Measurements from ENCODE around the gene ERCC6. TPM values are rescaled to one million over a fixed set of nuclear protein-coding genes. Genes with fewer than 3 reads are reported as not detected.

Gene ERCC6
- total RNA-seq, 4 donors from 2014 or later: 16.0 to 34.0 (median 22.4) TPM

DNA sequence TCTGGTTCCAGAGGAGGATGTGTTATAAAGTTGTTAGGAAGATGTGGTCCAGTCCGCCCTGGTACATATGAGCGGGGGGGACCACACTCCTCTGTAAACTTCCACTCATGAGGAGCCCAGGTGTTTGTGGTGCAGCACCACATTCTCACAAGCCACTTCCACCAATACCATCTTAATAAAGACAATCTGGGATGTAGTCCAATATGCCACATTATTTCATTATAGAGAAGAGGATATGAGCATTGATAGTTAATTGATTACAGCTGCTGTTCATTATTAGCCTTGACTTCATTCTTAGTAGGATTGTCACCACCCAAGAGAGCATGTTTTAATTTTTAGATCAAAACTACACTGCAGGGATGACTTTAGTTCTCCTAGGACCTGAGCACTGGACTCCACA is 40.5 kb downstream of the ERCC6 start:
- Histone ChIP-seq H3K4me3 (no peak overlapping the region), H3K9me3 (no peaks in the 10 kb centered on the region), H3K27ac (no peak overlapping the region), H3K4me1 (no peaks in the 10 kb centered on the region), H3K27me3 (no peaks in the 10 kb centered on the region), H3K36me3 (peaks cover 0 to 6% (median 0%) of the 10 kb centered on the region in 4 donors)
- in situ Hi-C loops (cut with MboI; ENCODE audit: low pct_ligation_motif_present in 1 of 4, low pct_unique_long_range_greater_than_20kb in 1 of 4, low sequenced_read_pairs in 3 of 4) (no loop called here), intact Hi-C loops (cut with DNase I; ENCODE audit: low total_unique reads) (no loop called here)
- no peak for DNase-seq
- TF ChIP-seq EP300 (IDR thresholded peaks at IDR 0.05; ENCODE audit: low read depth) (no peak), POLR2A (IDR thresholded peaks at IDR 0.05) (no peak), POLR2AphosphoS5 (IDR thresholded peaks at IDR 0.05) (no peak)
- TF ChIP-seq, protein P1, sequence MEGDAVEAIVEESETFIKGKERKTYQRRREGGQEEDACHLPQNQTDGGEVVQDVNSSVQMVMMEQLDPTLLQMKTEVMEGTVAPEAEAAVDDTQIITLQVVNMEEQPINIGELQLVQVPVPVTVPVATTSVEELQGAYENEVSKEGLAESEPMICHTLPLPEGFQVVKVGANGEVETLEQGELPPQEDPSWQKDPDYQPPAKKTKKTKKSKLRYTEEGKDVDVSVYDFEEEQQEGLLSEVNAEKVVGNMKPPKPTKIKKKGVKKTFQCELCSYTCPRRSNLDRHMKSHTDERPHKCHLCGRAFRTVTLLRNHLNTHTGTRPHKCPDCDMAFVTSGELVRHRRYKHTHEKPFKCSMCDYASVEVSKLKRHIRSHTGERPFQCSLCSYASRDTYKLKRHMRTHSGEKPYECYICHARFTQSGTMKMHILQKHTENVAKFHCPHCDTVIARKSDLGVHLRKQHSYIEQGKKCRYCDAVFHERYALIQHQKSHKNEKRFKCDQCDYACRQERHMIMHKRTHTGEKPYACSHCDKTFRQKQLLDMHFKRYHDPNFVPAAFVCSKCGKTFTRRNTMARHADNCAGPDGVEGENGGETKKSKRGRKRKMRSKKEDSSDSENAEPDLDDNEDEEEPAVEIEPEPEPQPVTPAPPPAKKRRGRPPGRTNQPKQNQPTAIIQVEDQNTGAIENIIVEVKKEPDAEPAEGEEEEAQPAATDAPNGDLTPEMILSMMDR (IDR thresholded peaks at IDR 0.05): no peak
- WGBS, 2 donors (ENCODE audit: low coverage in 1 of 2): 100% methylated on average over 1 to 2 of the region's 2 CpGs

DNA sequence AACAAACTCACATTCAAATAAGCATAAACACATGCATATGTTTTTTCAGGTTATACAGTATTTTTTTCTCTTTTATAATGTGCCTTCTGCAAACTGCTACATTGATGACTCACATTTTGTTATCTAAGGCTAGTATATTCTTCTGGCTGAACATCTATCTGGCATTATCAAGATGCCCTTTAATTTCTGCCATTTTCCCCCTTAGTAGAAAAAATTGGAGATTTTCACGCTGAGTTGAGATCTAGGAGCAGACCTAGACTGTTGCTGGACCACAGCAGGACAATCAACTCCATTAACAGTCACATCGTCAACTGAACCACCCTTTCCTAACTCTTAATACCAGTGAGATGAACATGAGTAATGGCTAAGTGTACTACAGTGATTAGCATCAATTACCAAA is 41.6 kb downstream of the ERCC6 start:
- Histone ChIP-seq H3K27me3 (no peaks in the 10 kb centered on the region), H3K9me3 (no peaks in the 10 kb centered on the region), H3K27ac (no peak overlapping the region), H3K4me1 (no peaks in the 10 kb centered on the region), H3K36me3 (no peaks in the 10 kb centered on the region), H3K4me3 (no peak overlapping the region)
- intact Hi-C loops (cut with DNase I; ENCODE audit: low total_unique reads): no loop called here
- DNase-seq: no peak
- WGBS, 2 donors (ENCODE audit: low coverage in 1 of 2): 86 to 95% methylated on average over 2 of the region's 2 CpGs
- TF ChIP-seq, protein P1 (IDR thresholded peaks at IDR 0.05): no peak
- TF ChIP-seq POLR2A (IDR thresholded peaks at IDR 0.05) (no peak), EP300 (IDR thresholded peaks at IDR 0.05; ENCODE audit: low read depth) (no peak), POLR2AphosphoS5 (IDR thresholded peaks at IDR 0.05) (no peak)
- in situ Hi-C loops (cut with MboI; ENCODE audit: low pct_ligation_motif_present in 1 of 4, low pct_unique_long_range_greater_than_20kb in 1 of 4, low sequenced_read_pairs in 3 of 4): no loop called here

DNA sequence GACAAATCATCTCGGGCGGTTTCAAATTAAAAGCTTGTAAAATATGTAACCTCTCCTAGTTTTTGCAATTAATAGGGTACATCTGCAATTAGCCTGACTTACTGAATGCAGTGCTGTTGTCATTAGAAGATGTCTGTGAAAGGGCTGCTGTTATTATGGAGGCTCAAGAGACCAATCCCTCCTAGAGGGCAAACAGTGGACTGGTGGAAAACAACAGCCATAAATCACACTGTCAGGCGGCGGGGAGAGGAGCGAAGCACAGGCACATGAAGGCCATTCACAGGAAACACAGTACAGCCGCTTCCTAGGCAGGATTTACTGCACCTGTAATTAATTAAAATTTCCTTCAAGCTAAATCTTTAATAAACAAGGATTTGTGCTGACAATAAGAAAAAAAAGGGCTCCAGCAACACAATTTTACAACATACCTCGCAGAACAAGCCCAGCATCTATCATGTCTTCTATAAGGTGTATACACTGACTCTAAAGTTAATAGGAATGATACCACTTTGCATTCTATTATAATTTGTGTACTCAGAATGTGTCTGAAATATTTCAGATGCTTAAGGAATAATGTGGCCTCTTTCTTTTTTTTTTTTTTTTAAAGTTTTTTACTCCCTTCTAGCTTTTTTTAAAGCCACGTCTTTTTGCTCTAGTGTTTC is 50.7 kb downstream of the ERCC6 start:
- DNase-seq: no peak
- peaks cover 0 to 14% (median under 1%) of the 10 kb centered on the region in 4 donors for H3K36me3 ChIP-seq
- in situ Hi-C loops (cut with MboI; ENCODE audit: low pct_ligation_motif_present in 1 of 4, low pct_unique_long_range_greater_than_20kb in 1 of 4, low sequenced_read_pairs in 3 of 4): no loop called here
- no peak overlapping the region for H3K27ac ChIP-seq
- peaks cover 0 to 3% (median 0%) of the 10 kb centered on the region in 4 donors for H3K4me1 ChIP-seq
- TF ChIP-seq, protein P1 (IDR thresholded peaks at IDR 0.05): no peak
- no peak for TF ChIP-seq POLR2A (IDR thresholded peaks at IDR 0.05)
- no peak for TF ChIP-seq EP300 (IDR thresholded peaks at IDR 0.05; ENCODE audit: low read depth)
- TF ChIP-seq POLR2AphosphoS5 (IDR thresholded peaks at IDR 0.05): no peak
- no peaks in the 10 kb centered on the region for H3K27me3 ChIP-seq
- WGBS, 2 donors (ENCODE audit: low coverage in 1 of 2): 73 to 88% methylated on average over 7 to 8 of the region's 8 CpGs
- intact Hi-C loops (cut with DNase I; ENCODE audit: low total_unique reads): no loop called here
- no peaks in the 10 kb centered on the region for H3K9me3 ChIP-seq
- H3K4me3 ChIP-seq: no peak overlapping the region

DNA sequence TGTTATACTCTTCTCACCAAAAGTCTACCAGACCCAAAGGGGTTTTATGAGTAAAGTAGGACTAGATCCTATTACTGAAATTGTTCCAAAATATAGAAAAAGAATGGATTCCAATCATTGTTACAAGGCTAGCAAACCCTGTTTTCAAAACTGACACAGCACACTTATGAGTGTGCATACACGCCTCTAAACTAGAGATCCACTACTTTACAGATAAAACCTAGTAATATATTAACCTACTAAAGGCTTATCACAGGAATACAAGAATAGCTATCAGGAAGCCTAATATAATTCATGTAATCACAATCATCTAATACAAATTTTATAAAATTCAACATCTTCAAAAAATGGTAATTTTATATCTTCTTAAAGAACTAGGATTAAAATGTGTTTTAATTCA is 52.2 kb downstream of the ERCC6 start:
- Histone ChIP-seq H3K9me3 (no peaks in the 10 kb centered on the region), H3K36me3 (peaks cover 0 to 19% (median 3%) of the 10 kb centered on the region in 4 donors), H3K27ac (no peak overlapping the region), H3K4me3 (no peak overlapping the region), H3K4me1 (peaks cover 0 to 3% (median 0%) of the 10 kb centered on the region in 4 donors), H3K27me3 (no peaks in the 10 kb centered on the region)
- TF ChIP-seq POLR2AphosphoS5 (IDR thresholded peaks at IDR 0.05): no peak
- TF ChIP-seq POLR2A (IDR thresholded peaks at IDR 0.05): no peak
- TF ChIP-seq, protein P1 (IDR thresholded peaks at IDR 0.05): no peak
- no peak for TF ChIP-seq EP300 (IDR thresholded peaks at IDR 0.05; ENCODE audit: low read depth)
- whole genome bisulfite sequencing, 2 donors (ENCODE audit: low coverage in 1 of 2): 60 to 77% methylated on average over 1 of the region's 1 CpG
- in situ Hi-C loops (cut with MboI; ENCODE audit: low pct_ligation_motif_present in 1 of 4, low pct_unique_long_range_greater_than_20kb in 1 of 4, low sequenced_read_pairs in 3 of 4): no loop called here
- intact Hi-C loops (cut with DNase I; ENCODE audit: low total_unique reads): no loop called here
- DNase-seq: no peak

Data from transverse colon (tissue), 4 donors.